ENCODE results near the gene ITGA2. TPM values are rescaled to one million over a fixed set of nuclear protein-coding genes. Genes with fewer than 3 reads are reported as not detected.

ITGA2 gene
- total RNA-seq, 1 experiment from 2014 or later = 1.5 TPM

DNA sequence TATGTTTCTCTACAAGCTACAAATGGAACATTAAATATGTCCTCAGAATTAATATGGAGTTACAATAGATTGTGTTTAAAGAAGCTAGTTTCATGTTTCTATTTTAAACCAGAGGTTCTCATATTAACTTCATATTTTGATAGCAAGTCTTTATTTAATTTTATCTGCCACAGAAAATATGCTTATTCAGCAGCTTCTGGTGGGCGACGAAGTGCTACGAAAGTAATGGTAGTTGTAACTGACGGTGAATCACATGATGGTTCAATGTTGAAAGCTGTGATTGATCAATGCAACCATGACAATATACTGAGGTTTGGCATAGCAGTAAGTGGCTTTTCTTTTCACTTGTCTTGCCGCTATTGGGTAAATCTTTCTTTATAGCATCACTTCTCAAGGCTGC, 66.2 kb downstream of the ITGA2 start:
- no peak for DNase-seq (ENCODE audit: low read depth)

GRCh38 chr5:53059281-53059680, 70.1 kb downstream of the ITGA2 start:
- DNase-seq (ENCODE audit: low read depth) = peak; percentile 64

GRCh38 chr5:53063176-53063575, 74.0 kb downstream of the ITGA2 start:
- peak; percentile 19 for DNase-seq (ENCODE audit: low read depth)

DNA sequence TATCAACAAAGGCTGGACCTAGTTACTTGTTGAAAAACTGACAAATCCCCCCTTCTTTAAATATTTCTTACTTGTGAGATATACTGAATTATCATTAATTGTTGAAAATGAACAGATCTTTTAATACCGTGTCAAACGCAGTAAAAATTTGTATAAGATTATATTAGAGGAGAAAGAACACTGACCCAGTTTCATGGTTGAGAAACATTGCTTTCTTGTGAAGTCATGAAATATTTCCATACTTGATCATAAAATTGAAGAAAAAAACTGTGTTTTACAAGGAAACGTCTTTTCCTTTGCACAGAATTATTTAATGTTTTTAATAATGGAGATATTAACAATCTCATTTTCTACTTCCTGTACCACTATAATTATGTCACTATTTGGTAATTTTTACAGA, 74.6 kb downstream of the ITGA2 start:
- DNase-seq (ENCODE audit: low read depth) = no peak

DNA sequence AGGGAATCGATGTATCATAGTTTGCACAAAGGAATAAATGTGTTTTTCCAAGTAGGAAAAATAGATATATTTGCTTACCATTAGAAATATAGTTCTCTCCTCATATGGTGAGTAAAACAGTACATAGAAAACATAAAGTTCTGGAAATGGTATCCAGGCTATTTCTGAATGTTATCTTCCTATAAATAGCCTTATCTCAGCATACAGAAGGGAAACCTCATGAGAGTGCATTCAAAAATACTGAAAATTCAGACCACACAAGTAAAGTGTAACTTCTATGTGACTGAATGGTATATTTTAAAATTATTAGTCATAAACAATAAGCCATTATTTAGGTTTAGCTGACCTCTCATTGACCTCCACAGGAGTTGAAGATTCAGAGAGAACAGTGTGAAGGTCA, 76.9 kb downstream of the ITGA2 start:
- no peak for DNase-seq (ENCODE audit: low read depth)

GRCh38 chr5:53067641-53068040, 78.5 kb downstream of the ITGA2 start:
- peak; percentile 40 for DNase-seq (ENCODE audit: low read depth)

- no peak for DNase-seq (ENCODE audit: low read depth)
Measured at GRCh38 chr5:53068291-53068836, 79.2 kb downstream of the ITGA2 start.

GRCh38 chr5:53069626-53070025, 80.5 kb downstream of the ITGA2 start:
- DNase-seq (ENCODE audit: low read depth) = peak; percentile 87

DNA sequence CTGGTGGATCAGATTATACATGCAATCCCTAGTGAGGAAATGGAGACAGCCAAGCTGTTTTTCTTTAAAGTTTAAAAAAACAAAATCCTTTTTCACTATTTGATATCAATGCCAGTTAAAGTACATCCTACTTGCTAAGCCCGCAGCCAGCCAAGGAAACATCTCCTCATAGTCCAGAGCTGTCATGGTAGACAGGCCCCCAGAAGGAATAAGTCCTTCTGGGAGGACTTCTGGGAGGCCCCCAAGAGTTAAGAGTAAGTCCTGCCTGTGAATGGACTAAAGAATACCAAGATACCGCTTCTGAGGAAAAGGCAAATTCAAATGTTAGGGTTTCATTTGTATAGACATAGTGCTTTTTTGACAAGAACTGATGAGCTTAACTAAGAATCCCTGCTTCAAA, 82.1 kb downstream of the ITGA2 start:
- no peak for DNase-seq (ENCODE audit: low read depth)

GRCh38 chr5:53071738-53072137, 82.6 kb downstream of the ITGA2 start:
- DNase-seq (ENCODE audit: low read depth) = no peak

- no peak for DNase-seq (ENCODE audit: low read depth)
Measured at GRCh38 chr5:53073348-53073747, 84.2 kb downstream of the ITGA2 start.

- no peak for DNase-seq (ENCODE audit: low read depth)
Measured at GRCh38 chr5:53076014-53076583, 86.9 kb downstream of the ITGA2 start.

GRCh38 chr5:53080271-53080670, 91.1 kb downstream of the ITGA2 start:
- no peak for DNase-seq (ENCODE audit: low read depth)

GRCh38 chr5:53083927-53084326, 94.8 kb downstream of the ITGA2 start:
- no peak for DNase-seq (ENCODE audit: low read depth)

GRCh38 chr5:53084546-53085255, 95.5 kb downstream of the ITGA2 start:
- no peak for DNase-seq (ENCODE audit: low read depth)

GRCh38 chr5:53087171-53087570, 98.0 kb downstream of the ITGA2 start:
- no peak for DNase-seq (ENCODE audit: low read depth)

DNA sequence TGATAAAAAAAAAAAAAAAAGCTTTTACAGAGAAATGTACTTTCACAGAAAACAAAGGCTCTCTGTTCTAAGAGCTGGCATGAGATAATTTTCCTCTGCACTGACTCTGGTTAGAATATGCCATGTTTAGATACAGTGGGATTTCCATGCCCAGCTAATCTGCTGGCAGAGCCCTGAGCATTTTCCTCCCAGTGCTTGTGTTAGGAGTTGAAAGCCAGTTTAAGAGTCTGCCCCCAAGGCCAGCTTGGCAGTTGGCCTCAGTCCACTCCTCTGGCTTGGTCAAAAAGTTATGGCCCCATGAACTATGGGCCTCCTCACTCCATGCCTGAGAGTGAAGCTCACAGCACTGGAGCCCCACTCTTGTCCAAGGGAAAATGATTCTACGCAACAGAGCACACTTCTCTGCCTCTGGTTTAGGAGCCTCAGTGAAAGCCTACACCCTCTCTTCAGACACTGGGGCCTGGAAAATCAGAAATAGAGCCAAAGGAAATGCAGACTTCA, 98.5 kb downstream of the ITGA2 start:
- DNase-seq (ENCODE audit: low read depth) = no peak

DNA sequence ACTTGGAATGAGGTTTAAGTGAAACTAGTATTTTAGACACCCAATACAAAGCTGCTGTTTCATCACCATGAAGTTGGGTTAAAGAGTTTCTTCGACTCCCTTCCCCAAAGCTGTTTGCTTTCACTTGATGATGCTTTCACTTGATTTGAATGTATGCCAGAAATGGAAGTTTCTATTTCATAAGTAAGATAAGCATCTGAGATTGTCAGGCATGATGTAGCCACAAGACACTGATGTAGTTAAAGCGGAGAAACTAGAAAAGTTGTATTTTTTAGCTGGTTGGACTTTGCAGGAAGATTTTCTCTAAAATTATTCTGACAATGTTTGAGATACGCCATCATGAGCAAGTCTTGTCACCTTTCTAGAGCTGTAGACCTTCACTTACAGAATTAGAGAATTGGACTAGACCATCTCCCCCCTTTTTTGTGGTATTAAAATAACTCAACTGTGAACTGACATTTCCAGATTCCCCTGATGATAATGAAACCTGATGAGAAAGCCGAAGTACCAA, 100.4 kb downstream of the ITGA2 start:
- DNase-seq (ENCODE audit: low read depth) = no peak

GRCh38 chr5:53090229-53090628, 101.1 kb downstream of the ITGA2 start:
- DNase-seq (ENCODE audit: low read depth) = no peak

DNA sequence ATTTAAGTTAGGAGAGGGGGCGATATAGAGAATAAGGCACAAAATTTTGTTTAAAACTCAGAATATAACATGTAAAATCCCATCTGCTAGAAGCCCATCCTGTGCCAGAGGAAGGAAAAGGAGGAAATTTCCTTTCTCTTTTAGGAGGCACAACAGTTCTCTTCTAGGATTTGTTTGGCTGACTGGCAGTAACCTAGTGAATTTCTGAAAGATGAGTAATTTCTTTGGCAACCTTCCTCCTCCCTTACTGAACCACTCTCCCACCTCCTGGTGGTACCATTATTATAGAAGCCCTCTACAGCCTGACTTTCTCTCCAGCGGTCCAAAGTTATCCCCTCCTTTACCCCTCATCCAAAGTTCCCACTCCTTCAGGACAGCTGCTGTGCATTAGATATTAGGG, 102.1 kb downstream of the ITGA2 start:
- DNase-seq (ENCODE audit: low read depth) = peak; percentile 65

DNA sequence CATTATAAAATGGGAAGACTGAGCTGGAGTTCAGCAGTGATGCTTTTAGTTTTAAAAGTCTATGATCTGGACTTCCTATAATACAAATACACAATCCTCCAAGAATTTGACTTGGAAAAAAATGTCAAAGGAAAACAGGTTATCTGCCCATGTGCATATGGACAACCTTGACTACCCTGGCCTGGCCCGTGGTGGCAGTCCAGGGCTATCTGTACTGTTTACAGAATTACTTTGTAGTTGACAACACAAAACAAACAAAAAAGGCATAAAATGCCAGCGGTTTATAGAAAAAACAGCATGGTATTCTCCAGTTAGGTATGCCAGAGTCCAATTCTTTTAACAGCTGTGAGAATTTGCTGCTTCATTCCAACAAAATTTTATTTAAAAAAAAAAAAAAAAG, 103.1 kb downstream of the ITGA2 start:
- no peak for DNase-seq (ENCODE audit: low read depth)

DNA sequence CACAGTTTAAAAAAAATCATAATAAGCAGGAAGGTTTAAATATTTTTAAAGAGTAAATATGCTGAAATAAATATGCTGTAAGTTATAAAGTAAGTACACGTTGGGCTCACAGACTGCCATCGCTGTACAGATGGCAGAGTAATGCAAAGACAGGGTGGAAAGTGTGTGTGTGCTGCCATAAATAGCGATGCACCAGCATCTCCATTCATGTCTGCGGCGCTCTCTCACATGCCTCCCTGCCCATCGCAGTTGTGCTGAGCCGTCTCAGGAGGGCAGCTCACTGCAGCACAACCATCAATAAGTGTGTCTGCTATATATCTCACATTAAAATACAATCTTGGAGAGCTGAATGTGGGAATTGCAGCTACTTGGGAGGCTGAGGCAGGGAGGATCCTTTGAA, 106.1 kb downstream of the ITGA2 start:
- no peak for DNase-seq (ENCODE audit: low read depth)

All from LHCN-M2 (cell line).